HL-60 (cell line): ENCODE data around the gene JMJD4.

Source experiments
- DNase-seq, 2 experiments: peaks; one replicate each; pipeline ENCODE4 v3.0.0-alpha.2; 2010 to 2020; ENCODE audit warnings: low read depth in 1 of 2, low spot score in 1 of 2
- H3K27ac ChIP-seq: fragments of 250-450 bp; sonication (Bioruptor Pico); replicated peaks from 2 replicates; pipeline ENCODE4 v1.5.1; 2020; ENCODE audit warnings: mild to moderate bottlenecking, moderate library complexity
- H3K27me3 ChIP-seq: fragments of 250-450 bp; sonication (Bioruptor Pico); 2 replicates; pipeline ENCODE4 v1.5.1; 2021; ENCODE audit warnings: mild to moderate bottlenecking, moderate library complexity; ENCODE audit not compliant: insufficient read depth, poor library complexity, severe bottlenecking
- H3K4me3 ChIP-seq: replicated peaks from 2 replicates; pipeline ENCODE4 v1.5.1; 2011; ENCODE audit warnings: mild to moderate bottlenecking, control low read depth, low read length; ENCODE audit not compliant: insufficient read depth
- CTCF ChIP-seq: IDR thresholded peaks from one replicate; pipeline ENCODE4 v1.5.1; 2011; ENCODE audit warnings: low read length, control low read depth, inconsistent platforms; ENCODE audit not compliant: insufficient read depth
- GABPA ChIP-seq: IDR thresholded peaks from 2 replicates; pipeline ENCODE4 v1.6.1; 2012; ENCODE audit warnings: low read depth
- POLR2AphosphoS5 ChIP-seq: IDR thresholded peaks from 2 replicates; pipeline ENCODE4 v1.6.1; 2012; ENCODE audit warnings: low read depth
- REST ChIP-seq: IDR thresholded peaks from 2 replicates; pipeline ENCODE4 v1.6.1; 2012; ENCODE audit warnings: low read depth; ENCODE audit not compliant: insufficient replicate concordance
- SPI1 ChIP-seq: IDR thresholded peaks from 2 replicates; pipeline ENCODE4 v1.6.1; 2012; ENCODE audit warnings: low read depth, mild to moderate bottlenecking, borderline replicate concordance

JMJD4 gene

GRCh38 chr1:227756172-227756959 is 21.3 kb upstream of the JMJD4 start:
- no peak overlapping the region for H3K4me3 ChIP-seq
- TF ChIP-seq GABPA (no peak), SPI1 (no peak), POLR2AphosphoS5 (no peak), CTCF (no peak), REST (no peak)
- no peak overlapping the region for H3K27ac ChIP-seq

GRCh38 chr1:227754958-227755357 is 19.9 kb upstream of the JMJD4 start:
- TF ChIP-seq SPI1: no peak
- no peak for TF ChIP-seq CTCF
- no peak for TF ChIP-seq REST
- no peak for TF ChIP-seq GABPA
- TF ChIP-seq POLR2AphosphoS5: no peak
- Histone ChIP-seq H3K27me3 (no peaks in the 10 kb centered on the region), H3K4me3 (no peak overlapping the region), H3K27ac (no peak overlapping the region)
- no peak for DNase-seq

More at GRCh38 chr1:227756172-227756959, 21.3 kb upstream of the JMJD4 start:
- H3K27me3 ChIP-seq: no peaks in the 10 kb centered on the region
- no peak for DNase-seq

- no peak overlapping the region for H3K27ac ChIP-seq
- no peak for DNase-seq
- no peak overlapping the region for H3K4me3 ChIP-seq
- no peaks in the 10 kb centered on the region for H3K27me3 ChIP-seq
- TF ChIP-seq CTCF: no peak
- no peak for TF ChIP-seq GABPA
- TF ChIP-seq REST: no peak
- no peak for TF ChIP-seq SPI1
- TF ChIP-seq POLR2AphosphoS5: no peak
Observed at GRCh38 chr1:227753999-227754711, 19.1 kb upstream of the JMJD4 start.
